GM18505 (cell line): ENCODE results near the gene MORC1.

Experiments used
- ATAC-seq: cut with Tn5 transposase; IDR thresholded peaks from one replicate; pipeline ENCODE4 v1.9.1; 2021; ENCODE audit not compliant: unreplicated experiment
- POLR2A ChIP-seq: IDR thresholded peaks from 4 replicates; pipeline ENCODE4 v1.6.1; 2011; ENCODE audit warnings: borderline replicate concordance; ENCODE audit not compliant: insufficient read depth, insufficient read length; ENCODE audit errors: extremely low read depth

The MORC1 gene

GRCh38 chr3:109131276-109131675 is 13.3 kb upstream of the MORC1 start:
- TF ChIP-seq POLR2A, result no peak
- no peak for ATAC-seq

- TF ChIP-seq POLR2A, result no peak
- ATAC-seq, result no peak
Observed at GRCh38 chr3:109127553-109127952, 9.6 kb upstream of the MORC1 start.

- no peak for ATAC-seq
- TF ChIP-seq POLR2A, result no peak
Observed at GRCh38 chr3:109125902-109126301, 8.0 kb upstream of the MORC1 start.

- no peak for ATAC-seq
Observed at GRCh38 chr3:109122690-109123089, 4.8 kb upstream of the MORC1 start.

GRCh38 chr3:109118584-109118983 is 650 bp upstream of the MORC1 start:
- TF ChIP-seq POLR2A, result no peak
- ATAC-seq, result no peak

More at GRCh38 chr3:109122690-109123089, 4.8 kb upstream of the MORC1 start:
- no peak for TF ChIP-seq POLR2A

GRCh38 chr3:109116031-109116430 is 1.9 kb downstream of the MORC1 start:
- no peak for ATAC-seq

GRCh38 chr3:109115451-109115850 is 2.5 kb downstream of the MORC1 start:
- TF ChIP-seq POLR2A, result no peak
- no peak for ATAC-seq

More at GRCh38 chr3:109116031-109116430, 1.9 kb downstream of the MORC1 start:
- TF ChIP-seq POLR2A, result no peak

- ATAC-seq, result no peak
- TF ChIP-seq POLR2A, result no peak
Observed at GRCh38 chr3:109114746-109115145, 3.2 kb downstream of the MORC1 start.

- no peak for ATAC-seq
- TF ChIP-seq POLR2A, result no peak
Observed at GRCh38 chr3:109112946-109113760, 4.8 kb downstream of the MORC1 start.

GRCh38 chr3:109109574-109109973 is 8.4 kb downstream of the MORC1 start:
- no peak for ATAC-seq
- TF ChIP-seq POLR2A, result no peak

GRCh38 chr3:109098079-109098644 is 19.8 kb downstream of the MORC1 start:
- ATAC-seq, result no peak
- TF ChIP-seq POLR2A, result no peak

GRCh38 chr3:109095166-109095565 is 22.8 kb downstream of the MORC1 start:
- ATAC-seq, result no peak
- no peak for TF ChIP-seq POLR2A

- TF ChIP-seq POLR2A, result no peak
- no peak for ATAC-seq
Observed at GRCh38 chr3:109093561-109093960, 24.4 kb downstream of the MORC1 start.

GRCh38 chr3:109091846-109092245 is 26.1 kb downstream of the MORC1 start:
- TF ChIP-seq POLR2A, result no peak
- no peak for ATAC-seq

GRCh38 chr3:109089265-109089664 is 28.7 kb downstream of the MORC1 start:
- ATAC-seq, result no peak
- no peak for TF ChIP-seq POLR2A
